HCT116 (cell line): ENCODE results near the gene KNDC1. TPM values are rescaled to one million over a fixed set of nuclear protein-coding genes. Genes with fewer than 3 reads are reported as not detected.

Experiments
- ATAC-seq: fragments of 200-7000 bp; cut with Tn5 transposase; 2 replicates; pipeline ENCODE4 v1.9.1; 2020; ENCODE audit warnings: mild to moderate bottlenecking, moderate library complexity
- BruUV-seq: library from RNA; stranded (reverse); fragments of 400-500 nt; replicated peaks from 2 replicates; lab custom pipeline; 2021; lab: Mats Ljungman, UMichigan
- CTCF ChIA-PET: fragments of 300-600 bp; sonication (Branson Sonifier 250); formaldehyde crosslinking; loops from one replicate; lab custom pipeline; 2021; ENCODE audit warnings: antibody characterized with exemption; lab: Charles Lee
- POLR2A ChIA-PET: fragments of 300-600, 350-600 bp; sonication (Branson Sonifier 250); formaldehyde crosslinking; loops from one replicate; lab custom pipeline; 2021; ENCODE audit warnings: antibody characterized with exemption; lab: Charles Lee
- RAD21 ChIA-PET, 2 experiments: fragments of 300-600 bp; sonication (Branson Sonifier 250); formaldehyde crosslinking; loops; one replicate each; lab custom pipeline; 2023; ENCODE audit warnings: low total read pairs in 2 of 2; ENCODE audit not compliant: uncharacterized antibody in 2 of 2, unreplicated experiment in 2 of 2, low non-redundant PET in 1 of 2; lab: Charles Lee
- DNase-seq: peaks from one replicate; pipeline ENCODE4 v3.0.0-alpha.2; 2010; ENCODE audit warnings: low read depth, low spot score
- H2AFZ ChIP-seq: fragments of 200-600 bp; shearing (Covaris generic), sonication (generic); 2 replicates; pipeline ENCODE4 v1.6.1; 2017; ENCODE audit warnings: low read depth, mixed run types, mixed read lengths, antibody characterized with exemption, low read length; ENCODE audit not compliant: poor library complexity, severe bottlenecking
- H3K27ac ChIP-seq: 2 replicates; pipeline ENCODE4 v1.5.1; 2012; ENCODE audit warnings: low read depth, low read length
- H3K27me3 ChIP-seq: fragments of 200-600 bp; sonication (generic); 2 replicates; pipeline ENCODE4 v1.6.1; 2016; ENCODE audit warnings: mixed run types, low read length, mixed read lengths; ENCODE audit not compliant: insufficient read depth
- H3K36me3 ChIP-seq, 2 experiments: fragments of 200-500 bp in 1 of 2; fragments of 200-600 bp in 1 of 2; sonication (Bioruptor generic) in 1 of 2; sonication (generic) in 1 of 2; 2 replicates each; pipeline versions ENCODE4 v1.5.1 to v1.6.1; 2014 to 2016; ENCODE audit warnings: low read length in 2 of 2, inconsistent platforms in 1 of 2, mixed read lengths in 1 of 2, mixed run types in 1 of 2; ENCODE audit not compliant: insufficient read depth in 2 of 2, control insufficient read depth in 1 of 2
- H3K4me1 ChIP-seq, 2 experiments: fragments of 200-600 bp in 1 of 2; sonication (generic) in 1 of 2; 2 replicates each; pipeline versions ENCODE4 v1.5.1 to v1.6.1; 2012 to 2017; ENCODE audit warnings: low read length in 2 of 2, inconsistent platforms in 1 of 2, mild to moderate bottlenecking in 1 of 2, mixed read lengths in 1 of 2, mixed run types in 1 of 2, moderate library complexity in 1 of 2; ENCODE audit not compliant: insufficient read depth in 2 of 2, control insufficient read depth in 1 of 2
- H3K4me2 ChIP-seq: fragments of 200-600 bp; sonication (generic); 2 replicates; pipeline ENCODE4 v1.6.1; 2017; ENCODE audit warnings: mixed run types, low read length, mixed read lengths
- H3K4me3 ChIP-seq, 2 experiments: fragments of 200-600 bp in 1 of 2; sonication (generic) in 1 of 2; replicated peaks in 1 of 2; 2 replicates each; pipeline ENCODE4 v1.5.1; 2011 to 2016; ENCODE audit warnings: low read length in 2 of 2, control low read depth in 1 of 2, low read depth in 1 of 2, mild to moderate bottlenecking in 1 of 2, mixed read lengths in 1 of 2, mixed run types in 1 of 2
- H3K79me2 ChIP-seq: fragments of 200-600 bp; sonication (generic); 2 replicates; pipeline ENCODE4 v1.6.1; 2017; ENCODE audit warnings: mild to moderate bottlenecking, mixed run types, low read length, moderate library complexity, mixed read lengths; ENCODE audit not compliant: insufficient read depth
- H3K9ac ChIP-seq: fragments of 200-600 bp; sonication (generic); 2 replicates; pipeline ENCODE4 v1.6.1; 2016; ENCODE audit warnings: low read length, mixed read lengths
- H3K9me2 ChIP-seq: fragments of 200-600 bp; sonication (generic), shearing (Covaris generic); 2 replicates; pipeline ENCODE4 v1.6.1; 2017; ENCODE audit warnings: mixed run types, mild to moderate bottlenecking, moderate library complexity; ENCODE audit not compliant: insufficient read depth
- H3K9me3 ChIP-seq, 2 experiments: fragments of 200-500 bp in 1 of 2; fragments of 200-600 bp in 1 of 2; sonication (Bioruptor generic) in 1 of 2; sonication (generic) in 1 of 2; 2 replicates each; pipeline ENCODE4 v1.6.1; 2014 to 2017; ENCODE audit warnings: low read length in 2 of 2, mixed read lengths in 2 of 2, inconsistent platforms in 1 of 2, low read depth in 1 of 2, mild to moderate bottlenecking in 1 of 2, mixed run types in 1 of 2, moderate library complexity in 1 of 2; ENCODE audit not compliant: control insufficient read depth in 1 of 2, insufficient read depth in 1 of 2
- H4K20me1 ChIP-seq: fragments of 200-600 bp; sonication (generic), shearing (Covaris generic); 2 replicates; pipeline ENCODE4 v1.6.1; 2017; ENCODE audit warnings: mixed run types, mild to moderate bottlenecking, moderate library complexity; ENCODE audit not compliant: insufficient read depth
- CBX3 ChIP-seq: IDR thresholded peaks from 2 replicates; pipeline ENCODE4 v1.6.1; 2012; ENCODE audit warnings: low read depth
- CEBPB ChIP-seq: IDR thresholded peaks from 2 replicates; pipeline ENCODE4 v1.6.1; 2012; ENCODE audit warnings: low read depth
- EGR1 ChIP-seq: IDR thresholded peaks from 2 replicates; pipeline ENCODE4 v1.6.1; 2012; ENCODE audit warnings: low read depth
- ELF1 ChIP-seq: IDR thresholded peaks from 2 replicates; pipeline ENCODE4 v1.6.1; 2012; ENCODE audit warnings: low read depth, borderline replicate concordance
- EZH2 ChIP-seq: fragments of 200-600 bp; sonication (generic); IDR thresholded peaks from 2 replicates; pipeline ENCODE4 v1.6.1; 2017; ENCODE audit warnings: antibody characterized with exemption, mixed run types
- EZH2phosphoT487 ChIP-seq: fragments of 200-600 bp; IDR thresholded peaks from 2 replicates; pipeline ENCODE4 v1.6.1; 2018; ENCODE audit warnings: antibody characterized with exemption, borderline replicate concordance
- FOSL1 ChIP-seq: IDR thresholded peaks from 2 replicates; pipeline ENCODE4 v1.6.1; 2012; ENCODE audit warnings: low read depth
- JUND ChIP-seq: IDR thresholded peaks from 2 replicates; pipeline ENCODE4 v1.6.1; 2012
- POLR2A ChIP-seq: IDR thresholded peaks from 2 replicates; pipeline ENCODE4 v1.7.0; 2011; ENCODE audit warnings: borderline replicate concordance; ENCODE audit not compliant: insufficient read depth, insufficient read length; ENCODE audit errors: extremely low read depth
- POLR2AphosphoS5 ChIP-seq: IDR thresholded peaks from 2 replicates; pipeline ENCODE4 v1.6.1; 2011; ENCODE audit warnings: mild to moderate bottlenecking, low read depth, low read length, moderate library complexity
- RAD21 ChIP-seq: IDR thresholded peaks from 2 replicates; pipeline ENCODE4 v1.6.1; 2012; ENCODE audit warnings: low read depth, mild to moderate bottlenecking
- SIN3A ChIP-seq: IDR thresholded peaks from 2 replicates; pipeline ENCODE4 v1.6.1; 2012; ENCODE audit warnings: low read depth
- SP1 ChIP-seq: IDR thresholded peaks from 2 replicates; pipeline ENCODE4 v1.6.1; 2012; ENCODE audit warnings: low read depth
- SRF ChIP-seq: IDR thresholded peaks from 2 replicates; pipeline ENCODE4 v1.6.1; 2012; ENCODE audit warnings: low read depth
- TCF7L2 ChIP-seq: IDR thresholded peaks from 2 replicates; pipeline ENCODE4 v1.7.0; 2011; ENCODE audit warnings: borderline replicate concordance, inconsistent platforms; ENCODE audit not compliant: insufficient read depth, insufficient read length; ENCODE audit errors: extremely low read depth
- ZFX ChIP-seq: fragments of 450-650 bp; IDR thresholded peaks from 2 replicates; pipeline ENCODE4 v1.6.1; 2017
- ZNF274 ChIP-seq: fragments of 200-500 bp; sonication (Bioruptor generic); IDR thresholded peaks from 2 replicates; pipeline ENCODE4 v1.6.1; 2014; ENCODE audit warnings: mild to moderate bottlenecking, low read depth, low read length, inconsistent platforms
- intact Hi-C: fragments of 100-400 bp; cut with micrococcal nuclease; formaldehyde crosslinking; loops from 2 replicates; pipeline ENCODE4 v1.10.0; 2022
- total RNA-seq: library from RNA; stranded (reverse); gene quantifications from one replicate; pipeline ENCODE4 v1.2.1, GENCODE V29; 2021; ENCODE audit not compliant: unreplicated experiment
- TF ChIP-seq, protein P1 (sequence below): IDR thresholded peaks from 2 replicates; pipeline ENCODE4 v1.6.1; 2012
- TF ChIP-seq, protein P2 (sequence below): IDR thresholded peaks from 2 replicates; pipeline ENCODE4 v1.6.1; 2011; ENCODE audit warnings: mild to moderate bottlenecking, low read length, moderate library complexity; ENCODE audit not compliant: insufficient replicate concordance; ENCODE audit errors: extremely low read depth
- TF ChIP-seq, protein P3 (sequence below): IDR thresholded peaks from 2 replicates; pipeline ENCODE4 v1.6.1; 2012

KNDC1 gene
- total RNA-seq, 1 experiment from 2014 or later = 3.6 TPM

DNA sequence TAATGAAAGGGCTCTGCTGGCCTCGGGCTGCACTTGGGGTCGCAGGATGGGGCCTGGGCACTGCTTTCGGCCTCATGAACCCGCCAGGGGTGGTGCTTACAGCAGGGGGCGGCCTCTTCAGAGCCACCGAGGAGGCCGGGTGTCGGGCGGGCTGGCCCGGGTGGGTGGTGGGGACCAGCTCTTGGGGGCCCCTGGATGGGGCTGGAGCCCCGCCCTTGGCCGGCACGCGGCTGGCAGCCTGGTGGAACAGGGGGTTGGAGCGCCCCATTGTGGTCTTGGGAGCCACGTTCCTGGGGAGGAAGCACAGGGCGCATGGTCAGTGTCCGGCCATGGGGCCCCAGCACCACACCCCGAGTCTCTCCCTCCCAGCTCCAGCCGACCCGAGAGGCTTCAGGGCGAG, 107.8 kb downstream of the KNDC1 start:
- CTCF ChIA-PET = no interaction called here
- no peak overlapping the region for H2AFZ ChIP-seq
- peak; percentile 34; the same call in 1 of the 2 replicates for ATAC-seq

DNA sequence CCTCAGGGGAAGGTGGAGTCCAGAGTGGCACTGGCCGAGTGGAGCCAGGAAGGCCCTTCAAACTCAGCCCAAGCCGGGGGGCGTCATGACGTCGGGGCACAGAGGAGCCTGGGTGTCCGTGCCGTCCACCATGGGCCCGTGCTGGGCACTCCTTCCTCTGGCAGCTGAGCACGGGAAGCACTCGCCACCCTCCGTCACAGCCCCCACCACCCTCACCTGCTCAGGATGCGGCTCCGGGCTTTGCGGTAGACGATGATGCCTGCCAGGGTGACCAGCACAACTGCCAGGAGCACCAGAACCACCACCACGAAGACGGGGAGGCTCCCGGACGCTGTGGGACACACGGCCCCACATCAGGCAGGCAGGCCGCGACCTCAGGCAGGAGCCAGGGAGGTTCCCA, 108.5 kb downstream of the KNDC1 start:
- Histone ChIP-seq H3K9me2 (no peaks in the 10 kb centered on the region), H3K27ac (no peak overlapping the region), H3K79me2 (no peaks in the 10 kb centered on the region), H3K4me1 (peaks cover 0 to 4% of the 10 kb centered on the region in 2 experiments; a peak in 1 of 4 replicates), H3K4me2 (no peak overlapping the region), H3K9me3 (no peaks in the 10 kb centered on the region), H3K9ac (no peak overlapping the region), H3K4me3 (no peak overlapping the region), H3K36me3 (no peaks in the 10 kb centered on the region), H4K20me1 (no peaks in the 10 kb centered on the region), H2AFZ (no peak overlapping the region), H3K27me3 (no peaks in the 10 kb centered on the region)
- BruUV-seq = no TSS peak
- intact Hi-C loops = no loop called here
- ChIA-PET CTCF (no interaction called here), RAD21 (no interaction called here), POLR2A (no interaction called here)
- DNase-seq (no peak), ATAC-seq (no peak)
- no peak for TF ChIP-seq SP1
- no peak for TF ChIP-seq SIN3A
- no peak for TF ChIP-seq ZFX
- TF ChIP-seq, protein P1, sequence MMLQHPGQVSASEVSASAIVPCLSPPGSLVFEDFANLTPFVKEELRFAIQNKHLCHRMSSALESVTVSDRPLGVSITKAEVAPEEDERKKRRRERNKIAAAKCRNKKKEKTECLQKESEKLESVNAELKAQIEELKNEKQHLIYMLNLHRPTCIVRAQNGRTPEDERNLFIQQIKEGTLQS = no peak
- no peak for TF ChIP-seq ZNF274
- TF ChIP-seq JUND = no peak
- TF ChIP-seq, protein P2, sequence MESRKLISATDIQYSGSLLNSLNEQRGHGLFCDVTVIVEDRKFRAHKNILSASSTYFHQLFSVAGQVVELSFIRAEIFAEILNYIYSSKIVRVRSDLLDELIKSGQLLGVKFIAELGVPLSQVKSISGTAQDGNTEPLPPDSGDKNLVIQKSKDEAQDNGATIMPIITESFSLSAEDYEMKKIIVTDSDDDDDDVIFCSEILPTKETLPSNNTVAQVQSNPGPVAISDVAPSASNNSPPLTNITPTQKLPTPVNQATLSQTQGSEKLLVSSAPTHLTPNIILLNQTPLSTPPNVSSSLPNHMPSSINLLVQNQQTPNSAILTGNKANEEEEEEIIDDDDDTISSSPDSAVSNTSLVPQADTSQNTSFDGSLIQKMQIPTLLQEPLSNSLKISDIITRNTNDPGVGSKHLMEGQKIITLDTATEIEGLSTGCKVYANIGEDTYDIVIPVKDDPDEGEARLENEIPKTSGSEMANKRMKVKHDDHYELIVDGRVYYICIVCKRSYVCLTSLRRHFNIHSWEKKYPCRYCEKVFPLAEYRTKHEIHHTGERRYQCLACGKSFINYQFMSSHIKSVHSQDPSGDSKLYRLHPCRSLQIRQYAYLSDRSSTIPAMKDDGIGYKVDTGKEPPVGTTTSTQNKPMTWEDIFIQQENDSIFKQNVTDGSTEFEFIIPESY = no peak
- TF ChIP-seq CBX3 = no peak
- TF ChIP-seq TCF7L2 = no peak
- TF ChIP-seq POLR2AphosphoS5 = no peak
- TF ChIP-seq RAD21 = no peak
- no peak for TF ChIP-seq EZH2
- no peak for TF ChIP-seq CEBPB
- TF ChIP-seq EZH2phosphoT487 = no peak
- no peak for TF ChIP-seq POLR2A
- TF ChIP-seq ELF1 = no peak
- no peak for TF ChIP-seq FOSL1
- TF ChIP-seq EGR1 = no peak
- TF ChIP-seq, protein P3, sequence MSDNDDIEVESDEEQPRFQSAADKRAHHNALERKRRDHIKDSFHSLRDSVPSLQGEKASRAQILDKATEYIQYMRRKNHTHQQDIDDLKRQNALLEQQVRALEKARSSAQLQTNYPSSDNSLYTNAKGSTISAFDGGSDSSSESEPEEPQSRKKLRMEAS = no peak

More for the DNA sequence above, 107.8 kb downstream of the KNDC1 start:
- Histone ChIP-seq H3K27me3 (no peaks in the 10 kb centered on the region), H3K9me3 (no peaks in the 10 kb centered on the region), H3K79me2 (no peaks in the 10 kb centered on the region), H3K27ac (no peak overlapping the region), H3K36me3 (no peaks in the 10 kb centered on the region), H3K4me2 (no peak overlapping the region), H3K9me2 (no peaks in the 10 kb centered on the region), H3K4me1 (peaks cover 0 to 4% of the 10 kb centered on the region in 2 experiments; a peak in 2 of 4 replicates), H3K9ac (no peak overlapping the region), H4K20me1 (no peaks in the 10 kb centered on the region), H3K4me3 (no peak overlapping the region)
- intact Hi-C loops = no loop called here
- ChIA-PET POLR2A (no interaction called here), RAD21 (no interaction called here)
- TF ChIP-seq POLR2A = no peak
- no peak for TF ChIP-seq TCF7L2
- no peak for TF ChIP-seq POLR2AphosphoS5
- TF ChIP-seq RAD21 = peak; percentile 24; the same call in 1 of the 2 replicates
- TF ChIP-seq EZH2 = no peak
- TF ChIP-seq SP1 = no peak
- TF ChIP-seq CEBPB = no peak
- no peak for TF ChIP-seq SRF
- BruUV-seq = no TSS peak
- DNase-seq = no peak
